Measurements from ENCODE around the gene OPCML.
A peak's percentile ranks its signal among the peaks of the same experiment; 100 is the strongest.

Gene OPCML

DNA sequence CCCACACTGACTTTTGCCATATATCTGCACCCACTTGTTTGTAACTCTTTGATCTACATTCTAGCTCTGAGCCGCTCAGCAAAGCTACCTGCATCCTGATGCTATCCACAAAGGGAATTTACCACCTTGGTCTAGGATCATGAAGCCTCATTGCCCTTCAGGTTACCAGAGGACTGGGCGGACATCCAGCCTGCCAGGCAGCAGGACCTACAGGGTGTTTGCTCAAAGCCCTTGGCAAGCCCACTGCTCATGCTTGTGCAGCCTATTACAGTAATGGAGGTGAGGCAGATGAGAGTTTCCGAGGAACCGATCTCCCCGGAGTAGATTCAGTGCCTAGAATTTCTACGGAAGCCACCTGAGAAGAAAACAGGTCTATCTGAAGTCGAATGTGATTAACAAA lies 417.2 kb downstream of the OPCML start:
- no peak for DNase-seq

DNA sequence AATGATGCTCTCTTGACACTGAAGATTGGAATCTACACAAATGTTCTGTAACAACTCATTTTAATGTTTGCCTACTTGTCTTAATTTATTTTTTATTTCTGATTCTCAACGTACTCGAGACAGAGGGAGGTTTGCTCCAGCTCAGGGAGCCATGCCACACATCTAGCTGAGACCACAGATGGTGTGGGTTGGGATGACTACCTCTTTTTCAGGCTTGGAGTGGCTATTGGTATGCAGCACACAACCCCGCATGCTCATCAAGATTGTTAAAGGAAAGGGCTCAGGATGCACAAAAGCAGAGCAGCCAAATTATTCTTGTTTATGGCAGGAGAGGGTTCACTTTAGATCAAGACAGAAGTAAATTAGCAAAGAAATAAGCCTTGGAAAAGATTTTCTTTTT lies 424.5 kb downstream of the OPCML start:
- no peak for DNase-seq

DNA sequence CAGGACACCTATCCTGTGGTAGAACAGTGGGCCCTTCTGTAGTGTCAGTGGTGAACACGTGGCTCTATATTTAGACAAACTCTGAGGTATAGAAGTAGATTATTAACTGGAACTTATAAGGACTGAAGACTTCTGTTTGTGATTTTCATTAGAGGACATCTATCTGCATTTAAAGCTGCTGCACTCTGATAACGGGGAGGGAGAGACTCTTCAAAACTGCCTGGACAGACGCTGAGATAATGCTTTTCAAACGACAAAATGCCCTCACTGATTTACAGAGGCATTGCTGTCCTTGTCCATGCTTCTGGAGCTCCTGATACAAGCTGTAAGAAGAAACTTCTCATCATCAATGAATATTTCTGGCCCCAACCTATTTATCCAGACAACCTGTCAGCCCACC lies 425.2 kb downstream of the OPCML start:
- no peak for DNase-seq

GRCh38 chr11:133106417-133106816 lies 425.9 kb downstream of the OPCML start:
- no peak for DNase-seq

DNA sequence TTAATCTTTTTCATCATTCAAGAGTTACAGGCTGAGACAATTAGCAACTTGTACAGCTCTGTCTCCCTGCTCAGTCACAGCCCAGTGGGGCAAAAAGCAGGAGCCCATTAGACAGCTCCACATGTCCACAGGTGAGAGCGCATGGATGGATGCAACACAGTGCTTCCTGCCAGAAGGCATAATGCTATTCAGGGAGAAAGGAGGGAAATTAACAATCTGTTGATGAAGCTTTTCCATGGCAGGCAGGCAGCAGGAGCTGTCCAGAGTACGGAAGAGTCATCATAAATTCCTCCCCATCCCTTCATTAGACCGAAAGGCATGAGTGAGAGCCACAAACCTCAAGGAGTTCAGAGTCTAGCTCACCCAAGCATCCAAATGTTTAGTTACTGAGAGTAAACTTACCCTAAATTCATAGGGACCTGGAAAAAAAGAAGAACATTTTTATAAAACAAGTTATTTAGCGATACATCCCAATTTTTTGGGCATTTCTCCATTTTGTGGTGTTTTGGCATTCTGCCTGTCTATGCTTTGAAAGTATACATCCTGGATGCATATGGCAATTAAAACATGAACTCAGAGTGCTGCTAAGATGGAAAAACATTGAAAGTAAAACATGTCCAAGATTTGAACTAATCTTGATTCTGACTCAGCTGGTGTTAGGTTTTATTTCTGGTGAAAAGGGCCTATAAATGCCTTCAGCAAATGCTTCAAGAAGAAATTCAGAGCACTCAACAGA lies 428.1 kb downstream of the OPCML start:
- DNase-seq: no peak

- DNase-seq: no peak
Measured at GRCh38 chr11:133096981-133097380, 435.3 kb downstream of the OPCML start.

GRCh38 chr11:133086518-133086917 lies 445.8 kb downstream of the OPCML start:
- no peak for DNase-seq

GRCh38 chr11:133082841-133083488 lies 449.3 kb downstream of the OPCML start:
- DNase-seq: no peak

GRCh38 chr11:133082453-133082781 lies 449.9 kb downstream of the OPCML start:
- no peak for DNase-seq

DNA sequence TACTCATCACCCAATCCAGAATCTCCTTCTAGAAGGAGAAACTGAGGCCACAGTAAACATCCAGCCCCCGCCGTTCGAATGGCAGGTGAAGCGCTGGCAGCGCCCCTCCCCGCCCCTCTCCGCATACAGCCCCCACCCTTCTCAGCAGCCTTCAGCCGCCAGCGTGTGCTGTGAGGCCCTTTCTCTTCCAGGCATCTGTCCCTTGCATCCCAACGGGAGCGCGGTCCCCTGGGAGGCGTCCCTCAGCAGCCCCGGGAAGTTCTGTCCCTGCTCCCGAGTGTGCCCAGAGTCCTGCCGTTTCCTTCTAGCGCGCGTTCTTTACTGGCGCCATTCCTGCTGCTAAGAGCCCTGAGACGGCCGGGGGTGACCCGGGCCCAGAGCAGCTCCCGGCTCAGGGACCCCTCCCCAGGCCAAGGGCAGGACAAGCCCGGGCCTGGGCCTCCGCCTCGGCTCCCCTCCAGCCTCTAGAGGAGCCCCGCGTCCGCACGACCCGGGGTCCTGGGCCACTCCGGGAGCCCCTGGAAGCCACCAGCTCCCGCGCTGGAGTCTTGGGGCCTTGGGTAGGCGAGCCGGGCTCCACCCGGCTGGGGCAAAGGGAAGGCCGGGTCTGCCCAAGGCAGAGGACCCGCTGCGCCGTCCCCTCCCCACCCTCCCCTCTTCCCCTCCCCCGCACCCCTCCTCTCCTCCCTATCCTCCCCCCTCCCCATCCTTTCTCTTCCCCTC lies 450.4 kb downstream of the OPCML start:
- no peak for DNase-seq

GRCh38 chr11:133081020-133081419 lies 451.3 kb downstream of the OPCML start:
- no peak for DNase-seq

DNA sequence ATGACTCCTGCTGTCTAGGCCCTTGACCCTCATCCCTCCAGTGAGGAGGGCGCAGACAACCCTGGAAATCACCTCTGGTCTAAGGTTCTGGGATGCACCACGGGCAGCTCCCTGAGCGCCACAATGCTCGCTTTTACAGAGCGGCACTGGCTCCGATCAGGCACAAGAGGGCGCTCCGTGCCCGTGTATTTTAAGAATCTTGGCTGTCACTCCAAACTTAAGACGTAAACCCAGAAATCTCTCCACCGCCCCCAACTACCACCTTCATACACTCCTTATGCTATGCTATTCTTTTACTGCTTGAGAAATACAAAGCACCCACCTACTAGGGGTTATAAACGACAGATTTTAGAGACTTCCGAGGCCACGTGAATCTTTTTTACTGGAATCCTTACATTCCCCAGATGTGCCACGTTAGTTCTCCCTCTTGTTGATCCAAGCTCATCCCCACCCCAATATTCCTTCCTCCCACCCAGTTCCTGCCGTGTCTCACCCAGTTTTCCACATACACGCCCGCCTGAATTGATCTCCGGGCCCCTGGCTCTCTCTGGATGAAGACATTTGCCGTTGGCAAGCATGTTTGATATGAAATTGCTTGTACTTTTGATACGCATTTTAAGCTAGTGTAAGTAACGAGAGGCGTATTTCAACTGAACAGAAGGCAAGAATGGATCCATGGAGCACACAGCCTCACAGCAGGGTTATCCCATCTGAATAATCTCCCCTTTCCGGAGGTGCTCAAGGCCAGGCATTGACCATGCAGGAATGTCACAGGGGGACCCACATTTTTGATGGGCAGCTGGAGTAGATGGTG lies 453.5 kb downstream of the OPCML start:
- DNase-seq: peak; percentile 13

- DNase-seq: no peak
Measured at GRCh38 chr11:133078012-133078411, 454.3 kb downstream of the OPCML start.

DNA sequence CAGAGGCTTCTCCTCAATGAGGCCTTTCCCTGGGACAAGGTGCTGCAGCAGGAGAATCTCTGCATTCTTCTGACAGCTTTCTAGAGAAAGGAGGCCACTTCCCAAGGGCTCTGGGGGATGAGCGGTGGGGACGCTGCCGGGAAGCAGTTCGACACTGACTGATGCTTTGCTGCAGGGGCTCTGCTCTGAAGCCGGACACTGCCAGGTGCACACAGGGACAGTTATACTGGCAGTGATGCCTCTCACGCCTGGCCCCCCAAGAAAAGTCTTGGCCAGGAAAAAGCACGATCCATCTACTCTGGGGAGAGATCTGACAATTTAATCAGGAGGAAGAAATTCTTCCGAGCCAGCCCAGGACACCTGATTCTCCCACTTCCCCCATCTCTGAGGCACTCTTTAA lies 456.9 kb downstream of the OPCML start:
- DNase-seq: no peak

DNA sequence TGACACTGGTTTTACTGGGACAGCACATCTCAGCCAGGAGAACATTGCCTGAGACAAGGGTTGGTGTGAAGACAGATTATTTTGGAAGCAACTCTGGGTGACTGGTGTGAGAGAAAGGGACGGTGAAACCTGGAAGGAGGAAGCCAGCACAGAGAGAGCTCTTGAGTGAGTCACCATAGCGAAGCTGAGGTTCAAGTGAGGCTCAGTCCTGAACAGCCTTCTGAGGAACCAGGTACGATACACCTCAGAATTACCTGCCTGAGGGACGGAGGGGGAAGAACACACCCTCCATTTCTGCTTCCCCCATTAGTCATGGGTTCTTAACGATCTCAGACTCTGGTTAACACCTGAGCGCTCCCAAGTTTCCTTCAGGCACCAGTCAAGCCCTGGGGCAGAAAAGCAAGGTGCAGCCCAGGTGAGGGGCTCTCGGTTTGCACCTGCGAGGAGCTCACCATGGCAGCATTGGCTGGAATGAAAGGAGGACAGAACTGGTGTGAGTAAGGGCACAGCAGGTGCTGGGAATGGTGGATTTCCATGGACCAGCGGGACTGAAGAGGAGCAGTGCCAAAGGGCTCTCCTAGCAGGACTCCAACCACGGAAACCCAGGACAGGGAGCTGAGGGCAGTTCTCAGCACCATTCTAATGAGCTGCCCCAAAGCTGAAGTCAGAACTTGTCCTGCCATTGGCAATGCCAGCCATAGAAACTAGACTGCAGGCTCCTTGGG lies 459.3 kb downstream of the OPCML start:
- DNase-seq: no peak

- DNase-seq: no peak
Measured at GRCh38 chr11:133072378-133072777, 459.9 kb downstream of the OPCML start.

GRCh38 chr11:133070791-133071190 lies 461.5 kb downstream of the OPCML start:
- no peak for DNase-seq

DNA sequence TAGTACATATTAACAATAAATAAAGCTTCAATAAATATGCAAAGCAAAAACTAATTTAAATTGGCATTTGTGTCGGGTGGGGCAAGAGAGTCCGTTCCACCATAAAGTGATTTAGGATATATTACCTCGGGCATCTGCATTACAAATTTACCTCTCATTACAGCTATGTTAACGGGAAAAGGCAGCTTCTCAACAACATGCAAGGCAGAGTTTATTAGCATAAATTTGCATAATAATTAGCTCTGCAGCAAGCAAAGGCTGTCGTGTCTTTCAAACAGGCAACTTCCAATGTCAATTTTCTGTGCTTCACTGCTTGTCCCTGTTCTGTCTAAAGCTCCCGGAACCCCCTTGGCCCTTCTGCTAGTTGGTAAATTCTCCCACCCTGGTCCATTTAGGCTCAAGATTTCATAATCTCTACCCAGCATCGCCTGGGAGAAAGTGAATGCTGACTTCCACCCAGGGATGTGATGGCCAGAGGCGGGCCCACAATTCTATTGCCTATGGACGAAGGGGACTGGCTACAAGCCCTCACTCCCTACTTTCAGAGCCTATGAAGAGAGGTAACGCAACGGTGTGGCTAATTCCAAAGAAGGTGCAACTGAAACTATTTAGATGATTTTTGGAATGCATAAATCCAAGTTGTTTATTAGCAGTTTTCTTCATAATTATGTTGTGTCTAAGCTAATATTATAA lies 462.1 kb downstream of the OPCML start:
- DNase-seq: no peak

- no peak for DNase-seq
Measured at GRCh38 chr11:133065847-133066485, 466.3 kb downstream of the OPCML start.

DNA sequence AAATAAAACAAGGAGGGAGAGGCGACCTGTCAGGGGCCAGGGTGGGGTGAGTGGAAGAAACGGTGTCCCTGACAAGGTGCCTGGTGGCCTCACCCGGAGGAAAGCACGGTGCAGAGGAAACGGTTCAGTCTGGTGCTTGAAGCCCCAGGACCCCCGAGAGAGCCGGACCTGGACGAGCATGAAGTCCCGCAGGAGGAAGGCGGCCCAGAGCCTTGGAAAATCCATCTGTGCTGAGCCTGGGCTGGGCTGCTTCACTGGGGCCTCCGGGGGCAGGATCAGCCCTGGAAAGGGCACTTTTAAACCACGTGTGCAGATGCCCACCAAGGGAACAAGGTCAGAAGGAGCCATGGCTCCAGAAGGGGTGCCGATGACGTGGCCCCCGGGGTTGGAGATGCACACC lies 467.3 kb downstream of the OPCML start:
- no peak for DNase-seq

- DNase-seq: no peak
Measured at GRCh38 chr11:133064152-133064877, 468.0 kb downstream of the OPCML start.
